Panc1 (cell line): Measurements from ENCODE around the gene CIB2.

Experiments used
- POLR2AphosphoS5 ChIP-seq: IDR thresholded peaks from 2 replicates; pipeline ENCODE4 v1.6.1; 2012; ENCODE audit warnings: mild to moderate bottlenecking, low read depth, low read length, moderate library complexity
- SIN3A ChIP-seq: IDR thresholded peaks from 2 replicates; pipeline ENCODE4 v1.6.1; 2012; ENCODE audit warnings: low read depth, mild to moderate bottlenecking, low read length, moderate library complexity, borderline replicate concordance; ENCODE audit not compliant: insufficient read depth
- TCF7L2 ChIP-seq: IDR thresholded peaks from 2 replicates; pipeline ENCODE4 v1.6.1; 2011; ENCODE audit warnings: mild to moderate bottlenecking, low read depth, low read length, inconsistent platforms
- TF ChIP-seq, protein P1 (sequence below), 2 experiments: IDR thresholded peaks; 2 replicates each; pipeline ENCODE4 v1.6.1; 2011 to 2012; ENCODE audit warnings: low read depth in 2 of 2, control low read depth in 1 of 2, low read length in 1 of 2, mild to moderate bottlenecking in 1 of 2, moderate library complexity in 1 of 2; ENCODE audit not compliant: insufficient read depth in 1 of 2
- TF ChIP-seq, protein P2 (sequence below): fragments of 450-650 bp; IDR thresholded peaks from 2 replicates; pipeline ENCODE4 v1.5.1; 2017; ENCODE audit warnings: mild to moderate bottlenecking

DNA sequence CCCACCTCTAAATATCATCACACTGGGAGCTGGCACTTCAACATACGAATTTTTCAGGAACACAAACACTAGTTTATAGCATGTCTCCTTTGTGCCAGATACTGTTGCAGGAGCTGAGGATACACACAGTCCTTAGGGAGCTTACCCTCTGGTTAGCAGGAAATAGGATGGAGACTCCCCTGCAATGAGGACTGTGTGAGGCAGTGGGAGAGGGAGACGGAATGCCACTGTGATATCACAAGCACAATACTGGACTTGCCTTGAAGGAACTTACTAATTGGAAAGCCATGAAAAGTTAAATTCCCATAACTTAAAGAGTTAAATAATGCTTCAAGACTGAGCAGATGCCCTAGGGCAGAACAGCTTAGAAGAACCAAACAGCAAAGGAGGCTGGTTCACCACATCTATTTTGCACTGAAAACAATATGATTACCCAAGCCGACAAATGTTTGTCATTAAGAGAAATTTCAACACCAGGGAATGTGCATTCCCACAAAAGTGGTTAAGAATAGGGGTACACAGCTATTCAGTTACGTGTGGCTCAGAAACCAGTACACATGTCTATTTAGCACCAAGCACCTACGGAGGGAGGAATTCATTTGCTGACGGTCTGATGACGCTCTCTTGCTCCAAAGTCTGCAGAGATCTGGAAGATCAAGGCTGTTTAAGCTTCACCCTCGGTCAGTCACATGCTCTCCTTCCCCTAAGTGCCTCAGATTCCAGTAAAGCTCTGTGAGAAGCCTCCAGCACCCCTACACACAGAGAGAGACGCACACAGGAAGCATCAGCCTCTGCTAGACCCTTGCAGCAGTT is 59.0 kb downstream of the CIB2 start:
- TF ChIP-seq, protein P1, sequence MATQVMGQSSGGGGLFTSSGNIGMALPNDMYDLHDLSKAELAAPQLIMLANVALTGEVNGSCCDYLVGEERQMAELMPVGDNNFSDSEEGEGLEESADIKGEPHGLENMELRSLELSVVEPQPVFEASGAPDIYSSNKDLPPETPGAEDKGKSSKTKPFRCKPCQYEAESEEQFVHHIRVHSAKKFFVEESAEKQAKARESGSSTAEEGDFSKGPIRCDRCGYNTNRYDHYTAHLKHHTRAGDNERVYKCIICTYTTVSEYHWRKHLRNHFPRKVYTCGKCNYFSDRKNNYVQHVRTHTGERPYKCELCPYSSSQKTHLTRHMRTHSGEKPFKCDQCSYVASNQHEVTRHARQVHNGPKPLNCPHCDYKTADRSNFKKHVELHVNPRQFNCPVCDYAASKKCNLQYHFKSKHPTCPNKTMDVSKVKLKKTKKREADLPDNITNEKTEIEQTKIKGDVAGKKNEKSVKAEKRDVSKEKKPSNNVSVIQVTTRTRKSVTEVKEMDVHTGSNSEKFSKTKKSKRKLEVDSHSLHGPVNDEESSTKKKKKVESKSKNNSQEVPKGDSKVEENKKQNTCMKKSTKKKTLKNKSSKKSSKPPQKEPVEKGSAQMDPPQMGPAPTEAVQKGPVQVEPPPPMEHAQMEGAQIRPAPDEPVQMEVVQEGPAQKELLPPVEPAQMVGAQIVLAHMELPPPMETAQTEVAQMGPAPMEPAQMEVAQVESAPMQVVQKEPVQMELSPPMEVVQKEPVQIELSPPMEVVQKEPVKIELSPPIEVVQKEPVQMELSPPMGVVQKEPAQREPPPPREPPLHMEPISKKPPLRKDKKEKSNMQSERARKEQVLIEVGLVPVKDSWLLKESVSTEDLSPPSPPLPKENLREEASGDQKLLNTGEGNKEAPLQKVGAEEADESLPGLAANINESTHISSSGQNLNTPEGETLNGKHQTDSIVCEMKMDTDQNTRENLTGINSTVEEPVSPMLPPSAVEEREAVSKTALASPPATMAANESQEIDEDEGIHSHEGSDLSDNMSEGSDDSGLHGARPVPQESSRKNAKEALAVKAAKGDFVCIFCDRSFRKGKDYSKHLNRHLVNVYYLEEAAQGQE (IDR thresholded peaks at IDR 0.05; ENCODE audit: insufficient read depth in 1 of 2, low read depth in 2 of 2, low read length in 1 of 2): no peak
- TF ChIP-seq, protein P2, sequence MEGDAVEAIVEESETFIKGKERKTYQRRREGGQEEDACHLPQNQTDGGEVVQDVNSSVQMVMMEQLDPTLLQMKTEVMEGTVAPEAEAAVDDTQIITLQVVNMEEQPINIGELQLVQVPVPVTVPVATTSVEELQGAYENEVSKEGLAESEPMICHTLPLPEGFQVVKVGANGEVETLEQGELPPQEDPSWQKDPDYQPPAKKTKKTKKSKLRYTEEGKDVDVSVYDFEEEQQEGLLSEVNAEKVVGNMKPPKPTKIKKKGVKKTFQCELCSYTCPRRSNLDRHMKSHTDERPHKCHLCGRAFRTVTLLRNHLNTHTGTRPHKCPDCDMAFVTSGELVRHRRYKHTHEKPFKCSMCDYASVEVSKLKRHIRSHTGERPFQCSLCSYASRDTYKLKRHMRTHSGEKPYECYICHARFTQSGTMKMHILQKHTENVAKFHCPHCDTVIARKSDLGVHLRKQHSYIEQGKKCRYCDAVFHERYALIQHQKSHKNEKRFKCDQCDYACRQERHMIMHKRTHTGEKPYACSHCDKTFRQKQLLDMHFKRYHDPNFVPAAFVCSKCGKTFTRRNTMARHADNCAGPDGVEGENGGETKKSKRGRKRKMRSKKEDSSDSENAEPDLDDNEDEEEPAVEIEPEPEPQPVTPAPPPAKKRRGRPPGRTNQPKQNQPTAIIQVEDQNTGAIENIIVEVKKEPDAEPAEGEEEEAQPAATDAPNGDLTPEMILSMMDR: no peak
- TF ChIP-seq POLR2AphosphoS5: no peak
- no peak for TF ChIP-seq SIN3A
- TF ChIP-seq TCF7L2: no peak
